Measurements from ENCODE around the gene NRIP1. TPM values are rescaled to one million over a fixed set of nuclear protein-coding genes. Genes with fewer than 3 reads are reported as not detected.

The NRIP1 gene
- total RNA-seq, 1 experiment from 2014 or later = 14.6 TPM

GRCh38 chr21:15054089-15054488 is 10.7 kb downstream of the NRIP1 start:
- no peaks in the 10 kb centered on the region for H3K36me3 ChIP-seq (ENCODE audit: insufficient read depth, low read length, poor library complexity, severe bottlenecking)
- peak; percentile 71 for DNase-seq (ENCODE audit: low spot score)
- no peaks in the 10 kb centered on the region for H3K9me3 ChIP-seq (ENCODE audit: low read depth, low read length, poor library complexity, severe bottlenecking)
- H3K4me1 ChIP-seq (ENCODE audit: insufficient read depth, low read length, poor library complexity, severe bottlenecking) = peaks cover 67% of the 10 kb centered on the region
- no TSS peak for BruUV-seq (replicated peaks)
- ChIA-PET POLR2A (ENCODE audit: low non-redundant PET) (no interaction called here), CTCF (no interaction called here)
- peak overlapping the region; percentile 39 for H3K27ac ChIP-seq (ENCODE audit: low read depth, low read length, poor library complexity, severe bottlenecking)
- H3K4me3 ChIP-seq (ENCODE audit: low read depth, low read length, poor library complexity, severe bottlenecking) = peak overlapping the region; percentile 13
- no peak for TF ChIP-seq EZH2 (IDR thresholded peaks at IDR 0.05; ENCODE audit: borderline replicate concordance, low read depth, low read length, poor library complexity, severe bottlenecking)
- no peak for TF ChIP-seq CTCF (conservative IDR thresholded peaks at IDR 0.05; ENCODE audit: low read depth, low read length)
- H3K27me3 ChIP-seq (replicated peaks; ENCODE audit: insufficient read depth, low read depth, low read length, poor library complexity) = no peaks in the 10 kb centered on the region
- intact Hi-C loops (cut with micrococcal nuclease; ENCODE audit: unreplicated experiment) = no loop called here

GRCh38 chr21:15053500-15053899 is 11.3 kb downstream of the NRIP1 start:
- Histone ChIP-seq H3K9me3 (ENCODE audit: low read depth, low read length, poor library complexity, severe bottlenecking) (no peaks in the 10 kb centered on the region), H3K36me3 (ENCODE audit: insufficient read depth, low read length, poor library complexity, severe bottlenecking) (no peaks in the 10 kb centered on the region), H3K27me3 (replicated peaks; ENCODE audit: insufficient read depth, low read depth, low read length, poor library complexity) (no peaks in the 10 kb centered on the region), H3K4me1 (ENCODE audit: insufficient read depth, low read length, poor library complexity, severe bottlenecking) (peaks cover 62% of the 10 kb centered on the region), H3K4me3 (ENCODE audit: low read depth, low read length, poor library complexity, severe bottlenecking) (no peak overlapping the region), H3K27ac (ENCODE audit: low read depth, low read length, poor library complexity, severe bottlenecking) (peak overlapping the region; percentile 14)
- POLR2A ChIA-PET (ENCODE audit: low non-redundant PET) = no interaction called here
- no peak for DNase-seq (ENCODE audit: low spot score)
- no TSS peak for BruUV-seq (replicated peaks)
- CTCF ChIA-PET = no interaction called here
- intact Hi-C loops (cut with micrococcal nuclease; ENCODE audit: unreplicated experiment) = no loop called here
- TF ChIP-seq EZH2 (IDR thresholded peaks at IDR 0.05; ENCODE audit: borderline replicate concordance, low read depth, low read length, poor library complexity, severe bottlenecking) (no peak), CTCF (conservative IDR thresholded peaks at IDR 0.05; ENCODE audit: low read depth, low read length) (no peak)

- TF ChIP-seq CTCF (conservative IDR thresholded peaks at IDR 0.05; ENCODE audit: low read depth, low read length) (no peak), EZH2 (IDR thresholded peaks at IDR 0.05; ENCODE audit: borderline replicate concordance, low read depth, low read length, poor library complexity, severe bottlenecking) (no peak)
- intact Hi-C loops (cut with micrococcal nuclease; ENCODE audit: unreplicated experiment) = no loop called here
- Histone ChIP-seq H3K4me1 (ENCODE audit: insufficient read depth, low read length, poor library complexity, severe bottlenecking) (peaks cover 51% of the 10 kb centered on the region), H3K27ac (ENCODE audit: low read depth, low read length, poor library complexity, severe bottlenecking) (peak overlapping the region; percentile 3), H3K27me3 (replicated peaks; ENCODE audit: insufficient read depth, low read depth, low read length, poor library complexity) (no peaks in the 10 kb centered on the region), H3K4me3 (ENCODE audit: low read depth, low read length, poor library complexity, severe bottlenecking) (peak overlapping the region; percentile 12), H3K9me3 (ENCODE audit: low read depth, low read length, poor library complexity, severe bottlenecking) (no peaks in the 10 kb centered on the region), H3K36me3 (ENCODE audit: insufficient read depth, low read length, poor library complexity, severe bottlenecking) (no peaks in the 10 kb centered on the region)
- BruUV-seq (replicated peaks) = no TSS peak
- no peak for DNase-seq (ENCODE audit: low spot score)
- CTCF ChIA-PET = no interaction called here
- POLR2A ChIA-PET (ENCODE audit: low non-redundant PET) = no interaction called here
Measured at GRCh38 chr21:15052459-15052763, 12.4 kb downstream of the NRIP1 start.
